Activated gamma-delta T cell treated with anti-CD3 and anti-CD28 coated beads, Interleukin-2, amount 50 U/mL, for 16 hours (primary cell): ENCODE results near the gene HOXA13.

Experiments used
- DNase-seq: peaks from one replicate; pipeline ENCODE4 v3.0.0-alpha.2; 2020; ENCODE audit warnings: low read depth

HOXA13 gene

GRCh38 chr7:27159266-27160144, 40.4 kb downstream of the HOXA13 start:
- no peak for DNase-seq

DNA sequence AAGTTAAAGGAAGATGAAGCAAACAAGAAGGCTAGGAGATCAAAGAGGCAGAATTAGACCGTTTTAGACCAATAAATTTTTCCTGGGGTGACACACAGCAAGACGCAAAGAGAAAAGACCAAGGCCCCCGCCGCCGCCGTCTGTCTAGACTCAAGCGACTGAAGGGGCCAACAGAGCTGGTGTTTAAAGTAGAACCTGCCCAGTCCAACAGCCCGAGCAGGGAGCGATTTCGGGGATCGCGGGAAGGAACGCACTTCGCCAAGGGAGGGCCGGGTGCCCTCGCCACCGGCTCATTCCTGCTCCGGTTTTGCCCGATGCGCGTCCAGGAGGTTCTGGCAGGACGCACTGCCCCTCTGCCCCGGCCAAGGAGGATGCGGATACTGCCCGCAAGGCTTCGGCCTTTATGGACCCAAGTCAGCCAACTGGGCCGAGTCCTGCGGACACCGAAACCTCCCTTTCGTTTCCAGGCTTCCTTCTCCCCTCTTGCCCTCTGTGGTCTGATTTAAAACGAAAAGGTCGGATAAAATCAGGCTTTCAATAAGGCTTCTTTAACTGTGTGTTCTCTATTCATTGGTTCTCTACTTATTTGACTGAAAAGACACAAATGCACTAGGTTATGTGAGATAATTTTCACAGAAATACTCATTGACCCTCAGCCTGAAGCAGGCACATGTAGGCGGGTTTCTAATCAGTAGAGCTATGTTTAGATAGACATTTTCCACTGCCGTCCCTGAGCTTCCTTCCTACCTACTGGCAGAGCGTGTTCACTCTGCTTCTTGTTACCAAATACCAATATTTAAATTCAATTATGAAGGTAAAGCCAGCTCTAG, 41.2 kb downstream of the HOXA13 start:
- DNase-seq = no peak

DNA sequence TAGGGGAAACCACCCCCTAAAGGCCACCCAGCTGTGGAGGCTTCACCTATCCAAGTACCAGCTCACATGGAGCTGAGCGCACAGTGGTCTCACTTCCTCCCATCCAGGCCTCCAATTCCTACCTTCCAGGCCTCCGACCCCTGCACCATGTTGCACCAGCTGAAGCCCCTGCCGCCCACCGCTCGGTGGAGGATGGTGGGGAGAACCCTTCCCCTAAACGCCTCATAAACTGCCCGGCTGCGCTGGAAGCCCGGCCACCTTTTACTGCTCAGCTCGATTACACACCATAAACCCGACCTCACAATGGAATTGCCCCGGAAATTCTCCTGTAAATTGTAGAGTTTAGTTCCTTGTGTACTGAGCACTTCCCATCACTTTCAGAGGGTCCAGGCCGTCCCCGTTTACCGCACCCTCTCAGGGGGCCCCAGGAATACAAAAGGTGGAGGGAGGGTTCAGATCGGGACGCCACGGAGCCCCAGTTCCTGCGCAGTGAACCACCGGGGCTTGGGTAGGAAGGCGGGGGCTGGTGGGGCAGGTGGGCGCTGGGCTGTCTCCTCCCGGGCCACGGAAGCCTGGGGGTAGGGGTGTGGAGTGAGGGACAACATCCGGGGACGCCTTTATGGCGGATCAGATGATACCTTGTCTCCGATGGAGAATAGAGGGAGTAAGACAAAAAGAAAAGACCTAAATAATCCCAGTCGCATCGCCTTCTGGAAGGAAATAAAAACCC, 42.0 kb downstream of the HOXA13 start:
- no peak for DNase-seq

DNA sequence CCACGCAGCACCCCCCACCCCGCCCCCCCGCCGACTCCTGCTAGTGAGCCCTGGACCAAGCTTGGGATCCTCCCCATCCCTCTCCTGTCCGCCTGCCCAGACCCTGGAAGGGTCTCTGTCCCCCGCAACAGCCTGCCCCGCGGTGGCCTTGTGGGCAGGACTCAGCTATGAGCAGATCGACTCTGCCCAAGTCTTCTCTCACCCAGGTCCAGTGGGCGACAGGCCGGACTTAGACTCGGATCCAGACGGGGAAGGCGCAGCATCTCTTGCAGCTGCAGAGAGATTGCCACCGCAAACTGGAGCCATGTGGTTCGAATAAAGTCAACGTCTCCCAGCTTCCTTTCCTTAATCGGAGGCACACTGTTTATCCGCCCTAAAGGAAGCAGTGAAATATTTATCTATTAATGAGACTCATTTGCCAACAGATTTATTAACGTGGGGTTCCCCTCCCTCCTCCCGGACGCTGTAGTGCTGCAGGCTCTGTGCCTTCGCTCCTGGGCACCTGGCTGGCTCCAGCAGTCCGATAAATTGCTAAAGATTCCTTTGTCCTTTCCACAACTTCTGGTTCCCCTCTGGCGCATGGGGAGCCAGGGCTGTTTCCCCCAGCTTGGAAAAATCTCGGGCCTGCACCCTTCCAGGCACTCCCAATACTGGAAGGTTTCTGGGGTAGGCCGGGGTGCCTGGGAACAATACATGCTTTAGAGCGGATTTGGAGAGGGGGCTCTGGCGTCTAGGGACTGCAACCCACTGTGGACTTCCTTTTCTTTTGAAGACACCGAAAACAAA, 42.8 kb downstream of the HOXA13 start:
- DNase-seq = no peak

DNA sequence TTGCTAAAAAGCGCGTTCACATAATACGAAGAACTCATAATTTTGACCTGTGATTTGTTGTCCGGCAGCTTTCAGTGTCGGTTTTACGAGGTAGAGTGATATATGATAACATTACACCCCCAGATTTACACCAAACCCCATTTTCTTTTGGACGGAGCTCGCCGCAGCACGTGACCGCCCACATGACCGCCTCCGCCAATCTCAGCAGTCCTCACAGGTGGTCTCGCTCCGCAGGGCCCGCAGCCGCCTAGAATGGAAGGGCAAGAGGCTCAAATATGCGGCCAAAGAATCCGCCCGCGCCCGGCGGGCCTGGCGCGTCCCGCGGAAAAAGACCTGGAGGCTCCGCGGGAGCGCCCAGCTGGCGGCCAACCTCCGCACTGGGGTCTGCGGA, 43.4 kb downstream of the HOXA13 start, which contains the start of gene HOXA7:
HOXA7 (minus strand) TSS at position 168 of the 391 bp plus-strand sequence; CDS start at position 38, 130 bp downstream.
- DNase-seq = no peak

- DNase-seq = no peak
Measured at GRCh38 chr7:27155816-27156507, 43.9 kb downstream of the HOXA13 start.

- no peak for DNase-seq
Measured at GRCh38 chr7:27154901-27155815, 44.7 kb downstream of the HOXA13 start.

GRCh38 chr7:27154369-27154768, 45.5 kb downstream of the HOXA13 start:
- no peak for DNase-seq

DNA sequence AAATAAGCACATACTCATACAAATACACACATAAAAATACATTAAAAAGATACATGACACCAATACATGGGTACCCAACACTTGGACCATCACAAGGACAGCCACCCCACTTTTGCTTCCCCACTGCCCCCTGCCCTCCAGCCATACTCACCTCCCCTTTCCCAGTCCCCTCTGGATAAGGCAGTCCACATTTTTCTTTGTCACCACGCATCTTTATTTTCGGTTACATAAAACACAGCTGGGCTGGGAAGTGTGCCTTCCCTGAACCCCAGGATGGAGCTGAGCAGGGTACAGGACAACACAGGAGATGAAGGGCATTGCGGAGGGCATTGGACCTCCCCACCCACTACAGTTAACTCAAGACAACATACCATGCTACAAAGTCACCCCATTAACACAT, 46.4 kb downstream of the HOXA13 start:
- DNase-seq = no peak

DNA sequence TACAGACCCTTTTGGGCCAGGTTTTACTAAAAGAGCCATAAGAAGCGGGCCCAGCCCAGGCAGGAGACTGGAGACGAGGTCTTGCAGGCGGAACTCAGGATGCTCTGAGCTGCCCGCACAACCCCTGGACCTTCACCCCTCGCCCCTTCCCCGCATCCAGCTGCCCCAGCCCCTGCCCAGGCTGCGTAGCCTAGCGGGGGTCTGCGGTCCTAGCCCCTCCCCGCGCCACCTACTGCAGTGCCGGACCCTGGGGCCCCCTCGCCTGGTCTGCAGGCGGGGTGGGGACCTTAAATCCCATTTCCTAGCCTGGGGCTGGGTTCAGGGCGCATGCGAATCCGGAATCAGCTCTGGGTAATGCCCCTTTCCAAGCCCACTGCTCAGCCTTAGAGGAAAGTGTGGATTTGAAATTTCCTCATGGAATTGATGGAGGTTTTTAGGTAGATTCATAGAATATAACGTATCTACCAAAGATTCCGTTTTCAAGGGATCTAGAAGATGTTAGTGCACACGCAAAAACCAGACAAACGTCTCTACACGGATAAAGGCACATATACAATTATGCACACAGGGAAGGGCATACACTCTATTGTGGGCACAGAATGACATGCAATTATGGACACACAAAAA, 47.0 kb downstream of the HOXA13 start:
- DNase-seq = no peak

GRCh38 chr7:27151931-27152815, 47.7 kb downstream of the HOXA13 start, which contains the start of gene HOXA3:
Gene HOXA3, minus strand, starts transcription at chr7:27152583. Its CDS starts 41,943 bp downstream, at chr7:27110640.
- no peak for DNase-seq

- no peak for DNase-seq
Measured at GRCh38 chr7:27151341-27151930, 48.5 kb downstream of the HOXA13 start.

GRCh38 chr7:27150568-27151340, 49.1 kb downstream of the HOXA13 start:
- DNase-seq = no peak

DNA sequence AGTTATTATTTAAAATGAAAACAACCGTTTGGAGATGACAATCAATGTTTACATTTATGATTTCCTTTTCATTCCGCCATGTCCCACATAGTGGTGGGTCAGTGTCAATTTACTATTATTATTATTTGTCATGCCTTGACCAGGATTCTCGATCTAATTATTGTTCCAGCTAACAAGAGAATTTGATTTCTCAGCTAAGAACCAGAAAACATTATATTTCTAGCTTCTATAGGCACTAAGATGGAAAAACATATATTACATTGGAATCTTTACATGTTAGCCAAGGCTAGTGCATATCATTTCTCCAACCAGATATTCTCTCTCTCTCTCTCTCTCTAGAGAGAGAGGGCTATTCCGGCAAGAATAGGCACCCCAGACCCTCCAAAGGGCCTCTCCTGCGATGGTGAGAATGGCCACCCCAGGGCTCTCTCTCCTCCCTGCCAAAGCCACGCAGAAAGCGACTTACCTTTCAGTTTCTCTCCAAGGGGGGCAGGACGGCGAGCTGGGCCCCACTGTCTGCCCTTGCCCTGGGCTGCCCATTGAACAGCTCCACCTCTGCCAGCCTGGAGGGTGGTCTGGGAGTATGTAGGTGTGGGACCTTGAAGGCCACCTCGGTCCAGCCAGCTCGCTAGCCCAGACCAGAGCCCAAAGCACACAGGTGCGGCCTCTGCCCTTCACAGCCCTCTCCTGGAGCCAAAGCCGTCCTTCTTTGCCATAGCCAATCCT, 49.9 kb downstream of the HOXA13 start:
- DNase-seq = no peak

- DNase-seq = no peak
Measured at GRCh38 chr7:27148756-27149641, 50.9 kb downstream of the HOXA13 start.
